Measurements from ENCODE around the gene RAB11FIP3. TPM values are rescaled to one million over a fixed set of nuclear protein-coding genes. Genes with fewer than 3 reads are reported as not detected.

RAB11FIP3 gene
- total and polyA plus RNA-seq, 2 of the 13 experiments (the other 11 are each of a cell fraction or from before 2014, with no cell fraction given), result 34.3 to 57.6 TPM

- TF ChIP-seq ZNF276 (CRISPR knock-in tag; IDR thresholded peaks at IDR 0.05; ENCODE audit: low read depth) (no peak), ZBTB40 (IDR thresholded peaks at IDR 0.05) (no peak), ZBTB40 (CRISPR knock-in tag; IDR thresholded peaks at IDR 0.05) (peak; percentile 55; the same call in 1 of the 2 replicates), ZBTB39 (CRISPR knock-in tag; IDR thresholded peaks at IDR 0.05) (no peak), GLMP (CRISPR knock-in tag; IDR thresholded peaks at IDR 0.05; ENCODE audit: borderline replicate concordance) (no peak), RXRB (CRISPR knock-in tag; IDR thresholded peaks at IDR 0.05; ENCODE audit: borderline replicate concordance) (peak; percentile 94), NFRKB (IDR thresholded peaks at IDR 0.05) (no peak), CSRNP1 (CRISPR knock-in tag; IDR thresholded peaks at IDR 0.05) (0 out of 2 replicates have a peak, but pooled peaks have one; percentile 70), AGO2 (optimal IDR thresholded peaks at IDR 0.05; ENCODE audit: low read depth, low read length) (no peak), CBX1 (IDR thresholded peaks at IDR 0.05; ENCODE audit: low read depth) (no peak), ZNF274 (CRISPR knock-in tag; IDR thresholded peaks at IDR 0.05) (no peak; the same call in 1 of the 2 replicates), ZSCAN12 (CRISPR knock-in tag; IDR thresholded peaks at IDR 0.05) (no peak)
Observed at GRCh38 chr16:558298-559020, 133.0 kb downstream of the RAB11FIP3 start (continued).
